HG03520 (cell line): ENCODE results near the gene PGBD5.

Source experiments
- ATAC-seq: cut with Tn5 transposase; IDR thresholded peaks from one replicate; pipeline ENCODE4 v1.9.1; 2021; ENCODE audit warnings: mild to moderate bottlenecking, moderate library complexity; ENCODE audit not compliant: unreplicated experiment

Gene PGBD5

GRCh38 chr1:230398856-230399255 is 27.3 kb downstream of the PGBD5 start:
- no peak for ATAC-seq

- ATAC-seq = no peak
Measured at GRCh38 chr1:230396966-230397365, 29.2 kb downstream of the PGBD5 start.

- ATAC-seq = no peak
Measured at GRCh38 chr1:230395932-230396331, 30.2 kb downstream of the PGBD5 start.

- no peak for ATAC-seq
Measured at GRCh38 chr1:230394741-230395140, 31.4 kb downstream of the PGBD5 start.

GRCh38 chr1:230394134-230394533 is 32.0 kb downstream of the PGBD5 start:
- ATAC-seq = no peak

- ATAC-seq = no peak
Measured at GRCh38 chr1:230393722-230394121, 32.4 kb downstream of the PGBD5 start.

- no peak for ATAC-seq
Measured at GRCh38 chr1:230392920-230393521, 33.1 kb downstream of the PGBD5 start.

- ATAC-seq = no peak
Measured at GRCh38 chr1:230392536-230392909, 33.6 kb downstream of the PGBD5 start.

- no peak for ATAC-seq
Measured at GRCh38 chr1:230391776-230392535, 34.2 kb downstream of the PGBD5 start.

GRCh38 chr1:230390371-230390770 is 35.8 kb downstream of the PGBD5 start:
- no peak for ATAC-seq

GRCh38 chr1:230387876-230388275 is 38.3 kb downstream of the PGBD5 start:
- no peak for ATAC-seq

GRCh38 chr1:230387296-230387695 is 38.8 kb downstream of the PGBD5 start:
- ATAC-seq = no peak

GRCh38 chr1:230386637-230387262 is 39.4 kb downstream of the PGBD5 start:
- ATAC-seq = no peak

GRCh38 chr1:230385930-230386329 is 40.2 kb downstream of the PGBD5 start:
- no peak for ATAC-seq

GRCh38 chr1:230385158-230385450 is 41.0 kb downstream of the PGBD5 start:
- no peak for ATAC-seq

- no peak for ATAC-seq
Measured at GRCh38 chr1:230384380-230385157, 41.6 kb downstream of the PGBD5 start.

GRCh38 chr1:230383425-230383824 is 42.7 kb downstream of the PGBD5 start:
- ATAC-seq = no peak

- ATAC-seq = no peak
Measured at GRCh38 chr1:230382001-230382491, 44.1 kb downstream of the PGBD5 start.

- no peak for ATAC-seq
Measured at GRCh38 chr1:230381585-230381984, 44.5 kb downstream of the PGBD5 start.

- no peak for ATAC-seq
Measured at GRCh38 chr1:230381049-230381467, 45.1 kb downstream of the PGBD5 start.

GRCh38 chr1:230379928-230380327 is 46.2 kb downstream of the PGBD5 start:
- no peak for ATAC-seq
